ENCODE measurements around the gene ANKS3. TPM values are rescaled to one million over a fixed set of nuclear protein-coding genes. Genes with fewer than 3 reads are reported as not detected.

The ANKS3 gene
- total and polyA plus RNA-seq, 4 donors = 12.6 to 26.3 (median 24.4) TPM

DNA sequence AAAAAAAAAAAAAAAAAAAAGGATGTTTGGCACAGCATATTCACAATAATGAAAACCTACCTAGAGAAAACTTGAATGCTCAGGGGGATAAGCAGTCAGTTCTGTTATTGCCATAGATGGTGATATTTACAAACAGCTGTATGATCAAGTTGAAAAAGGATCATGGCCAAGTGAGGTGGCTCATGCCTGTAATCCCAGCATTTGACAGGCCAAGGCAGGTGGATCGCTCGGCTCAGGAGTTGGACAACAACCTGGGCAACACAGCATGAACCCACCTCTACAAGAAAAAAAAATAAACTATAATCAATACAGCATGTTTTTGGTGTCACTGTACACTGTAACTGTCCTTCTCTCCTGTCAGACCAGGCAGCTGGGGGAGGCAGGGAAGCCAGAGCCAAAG lies 19.1 kb downstream of the ANKS3 start:
- no peaks in the 10 kb centered on the region for H3K9me3 ChIP-seq (ENCODE audit: control insufficient read depth in 4 of 4, insufficient read depth in 3 of 4, low read length in 3 of 4)
- H3K27ac ChIP-seq (ENCODE audit: low read depth in 1 of 2, low read length in 1 of 2) = no peak overlapping the region
- ATAC-seq (ENCODE audit: insufficient read depth, low FRiP score) = no peak
- peaks cover 0 to 17% (median 9%) of the 10 kb centered on the region in 4 donors for H3K36me3 ChIP-seq (ENCODE audit: control insufficient read depth in 4 of 4, insufficient read depth in 4 of 4, low read length in 4 of 4)
- WGBS, 2 donors = 90 to 95% methylated on average over 2 of the region's 2 CpGs
- no peak for DNase-seq
- TF ChIP-seq, protein P1, sequence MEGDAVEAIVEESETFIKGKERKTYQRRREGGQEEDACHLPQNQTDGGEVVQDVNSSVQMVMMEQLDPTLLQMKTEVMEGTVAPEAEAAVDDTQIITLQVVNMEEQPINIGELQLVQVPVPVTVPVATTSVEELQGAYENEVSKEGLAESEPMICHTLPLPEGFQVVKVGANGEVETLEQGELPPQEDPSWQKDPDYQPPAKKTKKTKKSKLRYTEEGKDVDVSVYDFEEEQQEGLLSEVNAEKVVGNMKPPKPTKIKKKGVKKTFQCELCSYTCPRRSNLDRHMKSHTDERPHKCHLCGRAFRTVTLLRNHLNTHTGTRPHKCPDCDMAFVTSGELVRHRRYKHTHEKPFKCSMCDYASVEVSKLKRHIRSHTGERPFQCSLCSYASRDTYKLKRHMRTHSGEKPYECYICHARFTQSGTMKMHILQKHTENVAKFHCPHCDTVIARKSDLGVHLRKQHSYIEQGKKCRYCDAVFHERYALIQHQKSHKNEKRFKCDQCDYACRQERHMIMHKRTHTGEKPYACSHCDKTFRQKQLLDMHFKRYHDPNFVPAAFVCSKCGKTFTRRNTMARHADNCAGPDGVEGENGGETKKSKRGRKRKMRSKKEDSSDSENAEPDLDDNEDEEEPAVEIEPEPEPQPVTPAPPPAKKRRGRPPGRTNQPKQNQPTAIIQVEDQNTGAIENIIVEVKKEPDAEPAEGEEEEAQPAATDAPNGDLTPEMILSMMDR (IDR thresholded peaks at IDR 0.05; ENCODE audit: control extremely low read depth, extremely low read depth) = no peak
- no peak overlapping the region for H3K4me3 ChIP-seq
- no peaks in the 10 kb centered on the region for H3K27me3 ChIP-seq (ENCODE audit: control insufficient read depth in 3 of 3, insufficient read depth in 3 of 3, low read length in 2 of 3)
- no peak overlapping the region for H3K9ac ChIP-seq (ENCODE audit: insufficient read depth in 1 of 2, low read length in 2 of 2)
- H3K4me1 ChIP-seq (ENCODE audit: control insufficient read depth in 5 of 5, insufficient read depth in 5 of 5, low read length in 5 of 5) = no peaks in the 10 kb centered on the region

DNA sequence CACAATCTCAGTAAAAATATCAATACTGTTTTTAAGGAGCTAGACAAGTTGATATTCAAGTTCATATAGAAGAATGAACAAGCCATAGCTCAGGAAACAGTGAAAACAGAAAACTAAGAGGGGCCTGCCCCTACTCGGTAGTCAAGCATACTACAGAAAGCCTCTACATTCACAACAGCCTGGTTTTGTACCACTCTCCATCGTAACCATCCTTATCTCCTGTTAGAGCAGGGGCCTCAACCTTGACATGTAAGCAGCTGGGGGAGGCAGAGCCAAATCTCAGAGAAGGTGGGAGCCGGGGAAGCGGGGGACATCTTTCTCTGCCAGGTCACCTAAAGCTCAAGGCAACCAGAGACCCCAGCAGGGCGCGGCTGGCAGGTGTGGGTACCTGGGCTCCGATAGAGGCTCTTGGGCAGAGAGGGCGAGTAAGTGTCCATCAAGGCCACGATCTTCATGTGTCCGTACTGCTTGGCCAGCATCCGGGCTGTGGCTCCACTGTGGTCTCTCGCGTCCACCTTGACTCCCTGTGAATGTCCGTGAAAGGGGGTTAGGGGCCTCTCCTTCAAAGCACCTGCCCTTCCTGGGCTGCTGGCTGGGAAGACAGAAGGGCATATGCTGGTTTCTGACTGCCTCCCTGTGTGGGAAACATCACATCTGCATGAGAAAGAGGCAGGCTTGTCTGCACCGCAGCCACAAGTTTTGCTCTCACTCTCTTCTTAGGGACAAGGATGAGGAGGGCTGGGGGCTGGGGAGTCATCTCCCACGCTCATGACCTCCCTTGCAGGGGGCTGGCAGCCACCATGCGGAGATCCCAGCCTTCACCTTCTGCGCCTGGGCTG lies 20.2 kb downstream of the ANKS3 start:
- Histone ChIP-seq H3K27ac (ENCODE audit: low read depth in 1 of 2, low read length in 1 of 2) (no peak overlapping the region), H3K4me3 (no peak overlapping the region), H3K4me1 (ENCODE audit: control insufficient read depth in 5 of 5, insufficient read depth in 5 of 5, low read length in 5 of 5) (no peaks in the 10 kb centered on the region), H3K9ac (ENCODE audit: insufficient read depth in 1 of 2, low read length in 2 of 2) (no peak overlapping the region), H3K36me3 (ENCODE audit: control insufficient read depth in 4 of 4, insufficient read depth in 4 of 4, low read length in 4 of 4) (peaks cover 0 to 15% (median 13%) of the 10 kb centered on the region in 4 donors), H3K27me3 (ENCODE audit: control insufficient read depth in 3 of 3, insufficient read depth in 3 of 3, low read length in 2 of 3) (no peaks in the 10 kb centered on the region), H3K9me3 (ENCODE audit: control insufficient read depth in 4 of 4, insufficient read depth in 3 of 4, low read length in 3 of 4) (no peaks in the 10 kb centered on the region)
- TF ChIP-seq, protein P1 (IDR thresholded peaks at IDR 0.05; ENCODE audit: control extremely low read depth, extremely low read depth) = no peak
- 92 to 96% methylated on average over 18 of the region's 18 CpGs for WGBS, 2 donors
- ATAC-seq (ENCODE audit: insufficient read depth, low FRiP score) (no peak), DNase-seq (no peak)

DNA sequence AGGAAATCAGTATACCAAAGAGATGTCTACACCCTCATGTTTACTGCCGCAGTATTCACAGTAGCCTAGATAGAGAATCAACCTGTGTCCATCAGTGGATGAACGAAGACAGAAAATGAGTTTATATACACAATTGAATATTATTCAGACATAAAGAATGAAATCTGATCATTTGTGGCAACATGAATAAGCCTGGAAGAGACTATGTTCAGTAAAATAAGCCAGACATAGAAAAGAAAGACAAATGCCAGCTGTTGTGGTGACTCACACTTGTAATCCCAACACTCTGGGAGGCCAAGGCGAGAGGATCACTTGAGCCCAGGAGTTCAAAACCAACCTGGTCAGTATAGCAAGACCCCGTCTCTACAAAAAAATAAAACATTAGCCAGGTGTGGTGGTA lies 24.6 kb downstream of the ANKS3 start:
- Histone ChIP-seq H3K36me3 (ENCODE audit: control insufficient read depth in 4 of 4, insufficient read depth in 4 of 4, low read length in 4 of 4) (peaks cover 5 to 18% (median 13%) of the 10 kb centered on the region in 4 donors), H3K4me3 (no peak overlapping the region), H3K27me3 (ENCODE audit: control insufficient read depth in 3 of 3, insufficient read depth in 3 of 3, low read length in 2 of 3) (no peaks in the 10 kb centered on the region), H3K4me1 (ENCODE audit: control insufficient read depth in 5 of 5, insufficient read depth in 5 of 5, low read length in 5 of 5) (no peaks in the 10 kb centered on the region), H3K9ac (ENCODE audit: insufficient read depth in 1 of 2, low read length in 2 of 2) (no peak overlapping the region), H3K9me3 (ENCODE audit: control insufficient read depth in 4 of 4, insufficient read depth in 3 of 4, low read length in 3 of 4) (no peaks in the 10 kb centered on the region), H3K27ac (ENCODE audit: low read depth in 1 of 2, low read length in 1 of 2) (no peak overlapping the region)
- ATAC-seq (ENCODE audit: insufficient read depth, low FRiP score) = no peak
- DNase-seq = no peak
- WGBS, 2 donors = 97 to 99% methylated on average over 4 of the region's 4 CpGs
- TF ChIP-seq, protein P1 (IDR thresholded peaks at IDR 0.05; ENCODE audit: control extremely low read depth, extremely low read depth) = no peak

All from lung (tissue), 12 donors.